ENCODE results near the gene MRPS10. TPM values are rescaled to one million over a fixed set of nuclear protein-coding genes. Genes with fewer than 3 reads are reported as not detected.
"Not testable (repeated sequence)": the region's sequence is repeated elsewhere in the genome, so short reads cannot be mapped to it uniquely, and the experiment has no call there.

The MRPS10 gene
- total and polyA plus RNA-seq, 3 donors from 2014 or later = 33.9 to 42.0 (median 35.8) TPM

- WGBS, 2 donors = 88 to 91% methylated on average over 4 of the region's 4 CpGs
- TF ChIP-seq CTCF (IDR thresholded peaks at IDR 0.05) = no peak
- TF ChIP-seq POLR2A (IDR thresholded peaks at IDR 0.05) = no peak
- H3K27me3 ChIP-seq = no peaks in the 10 kb centered on the region
- H3K4me1 ChIP-seq = no peaks in the 10 kb centered on the region
- H3K36me3 ChIP-seq (ENCODE audit: low read depth, missing control alignments) = no peaks in the 10 kb centered on the region
- no peak for DNase-seq
- no peak overlapping the region for H3K27ac ChIP-seq
- no peak overlapping the region for H3K4me3 ChIP-seq
- intact Hi-C loops (cut with DNase I; ENCODE audit: low total_unique reads) = no loop called here
- H3K9me3 ChIP-seq = no peaks in the 10 kb centered on the region
These were observed 22.2 kb downstream of the MRPS10 start for GRCh38 chr6:42195415-42195814.

GRCh38 chr6:42194056-42194455, 23.6 kb downstream of the MRPS10 start:
- no peaks in the 10 kb centered on the region for H3K9me3 ChIP-seq
- no peak for DNase-seq
- no peaks in the 10 kb centered on the region for H3K4me1 ChIP-seq
- 93 to 94% methylated on average over 5 of the region's 5 CpGs for WGBS, 2 donors
- no peaks in the 10 kb centered on the region for H3K36me3 ChIP-seq (ENCODE audit: low read depth, missing control alignments)
- intact Hi-C loops (cut with DNase I; ENCODE audit: low total_unique reads) = no loop called here
- no peak overlapping the region for H3K4me3 ChIP-seq
- no peaks in the 10 kb centered on the region for H3K27me3 ChIP-seq
- no peak for TF ChIP-seq POLR2A (IDR thresholded peaks at IDR 0.05)
- no peak for TF ChIP-seq CTCF (IDR thresholded peaks at IDR 0.05)
- H3K27ac ChIP-seq = no peak overlapping the region

- Histone ChIP-seq H3K27ac (no peak overlapping the region), H3K4me3 (no peak overlapping the region), H3K4me1 (no peaks in the 10 kb centered on the region), H3K27me3 (no peaks in the 10 kb centered on the region), H3K36me3 (ENCODE audit: low read depth, missing control alignments) (no peaks in the 10 kb centered on the region), H3K9me3 (no peaks in the 10 kb centered on the region)
- WGBS, 2 donors = 69 to 77% methylated on average over 8 of the region's 8 CpGs
- intact Hi-C loops (cut with DNase I; ENCODE audit: low total_unique reads) = no loop called here
- TF ChIP-seq CTCF (IDR thresholded peaks at IDR 0.05) = no peak
- no peak for TF ChIP-seq POLR2A (IDR thresholded peaks at IDR 0.05)
- DNase-seq = no peak
These were observed 24.2 kb downstream of the MRPS10 start for GRCh38 chr6:42193491-42193894.

GRCh38 chr6:42192385-42192784, 25.3 kb downstream of the MRPS10 start:
- H3K36me3 ChIP-seq (ENCODE audit: low read depth, missing control alignments); H3K9me3 ChIP-seq; DNase-seq; H3K27me3 ChIP-seq; H3K4me1 ChIP-seq; intact Hi-C loops (cut with DNase I; ENCODE audit: low total_unique reads); H3K27ac ChIP-seq; H3K4me3 ChIP-seq: not testable (repeated sequence)
- WGBS, 2 donors = 89 to 98% methylated on average over 5 of the region's 5 CpGs

GRCh38 chr6:42190554-42191183, 27.0 kb downstream of the MRPS10 start:
- H3K36me3 ChIP-seq (ENCODE audit: low read depth, missing control alignments) = no peaks in the 10 kb centered on the region
- TF ChIP-seq POLR2A (IDR thresholded peaks at IDR 0.05) (no peak), CTCF (IDR thresholded peaks at IDR 0.05) (no peak)
- DNase-seq = no peak
- H3K27me3 ChIP-seq = no peaks in the 10 kb centered on the region
- H3K9me3 ChIP-seq = no peaks in the 10 kb centered on the region
- H3K4me3 ChIP-seq = no peak overlapping the region
- intact Hi-C loops (cut with DNase I; ENCODE audit: low total_unique reads) = no loop called here
- no peaks in the 10 kb centered on the region for H3K4me1 ChIP-seq
- WGBS, 2 donors = 76 to 83% methylated on average over 5 of the region's 5 CpGs
- H3K27ac ChIP-seq = no peak overlapping the region

Measured in testis (tissue), 3 donors.